CD4-positive, alpha-beta T cell treated with Interleukin-4 for 1 hour (primary cell): Measurements from ENCODE around the gene KRT8.
A peak's percentile ranks its signal among the peaks of the same experiment; 100 is the strongest.
"Not testable (repeated sequence)": the region's sequence is repeated elsewhere in the genome, so short reads cannot be mapped to it uniquely, and the experiment has no call there.

ENCODE experiments used
- DNase-seq, 2 donors: peaks; one replicate each; pipeline ENCODE4 v3.0.0-alpha.2; 2020 to 2022

KRT8 gene

GRCh38 chr12:52901715-52902541, 2.9 kb downstream of the KRT8 start:
- no peak for DNase-seq

DNA sequence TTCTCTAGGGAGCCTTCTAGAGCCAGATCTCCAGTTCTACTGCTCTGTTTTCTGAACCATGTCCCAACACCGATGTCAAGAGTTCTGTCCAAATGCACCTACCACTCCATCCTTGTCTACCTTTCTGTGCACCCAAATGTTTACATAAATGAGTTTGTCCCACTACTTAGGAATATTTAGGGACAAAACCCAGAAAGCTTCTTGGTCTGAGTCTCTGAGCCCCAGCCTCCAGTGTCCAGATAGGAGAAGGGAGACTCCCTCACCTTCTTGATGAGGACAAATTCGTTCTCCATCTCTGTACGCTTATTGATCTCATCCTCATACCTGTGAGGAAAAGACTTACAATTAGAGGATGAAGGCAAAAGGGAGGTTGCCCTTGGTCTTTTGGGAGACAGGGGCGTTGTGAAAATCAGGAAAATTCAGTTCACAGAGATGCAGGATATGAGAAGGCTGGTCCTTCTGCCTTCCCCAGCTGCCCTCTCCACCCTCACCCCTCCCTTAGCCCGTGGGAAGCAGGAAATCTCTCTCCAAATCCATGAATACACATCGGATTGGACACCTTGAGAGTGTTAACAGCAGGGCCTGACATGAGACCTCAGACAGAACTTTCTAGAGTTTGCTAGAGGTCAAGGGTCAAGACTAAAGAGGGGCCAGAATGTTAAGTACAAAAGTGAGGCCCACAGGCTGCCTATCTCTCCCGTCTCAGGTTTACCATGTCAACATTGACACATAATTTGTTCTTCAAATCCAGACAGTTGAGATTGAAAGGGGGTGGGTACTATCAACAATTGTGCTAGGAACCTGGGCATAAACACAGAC, 3.8 kb downstream of the KRT8 start:
- DNase-seq, result no peak

DNA sequence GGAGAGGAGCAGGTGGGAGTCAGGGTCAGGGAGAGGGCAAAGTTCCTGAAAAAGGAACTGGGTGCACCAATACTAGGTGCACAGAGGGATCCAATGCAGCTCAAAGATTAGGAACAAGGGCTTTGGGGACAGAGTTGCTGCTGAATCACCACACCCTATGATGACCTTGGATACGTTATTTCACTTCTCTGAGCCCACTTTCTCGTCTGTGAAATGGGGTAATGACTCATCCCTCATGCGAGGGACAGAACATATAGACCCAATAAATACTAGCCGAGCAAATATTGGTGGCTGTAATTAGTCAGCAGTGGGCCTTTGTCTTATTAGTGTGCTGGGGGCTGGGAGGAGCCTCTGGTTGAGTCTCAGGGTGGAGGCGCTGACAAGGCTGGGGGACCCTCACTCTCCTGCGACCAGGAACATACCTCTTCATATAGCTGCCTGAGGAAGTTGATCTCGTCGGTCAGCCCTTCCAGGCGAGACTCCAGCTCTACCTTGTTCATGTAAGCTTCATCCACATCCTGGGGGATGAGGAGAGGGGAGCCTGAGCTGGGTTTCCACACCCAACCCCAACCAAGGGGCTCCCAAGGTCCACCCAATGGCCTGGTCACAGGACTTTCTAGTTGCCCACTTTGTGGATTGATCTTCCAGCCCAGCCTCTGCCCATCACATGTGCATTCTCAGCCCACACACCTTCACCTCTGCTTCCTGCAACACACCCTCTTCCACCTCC, 4.5 kb downstream of the KRT8 start:
- DNase-seq, result no peak

DNA sequence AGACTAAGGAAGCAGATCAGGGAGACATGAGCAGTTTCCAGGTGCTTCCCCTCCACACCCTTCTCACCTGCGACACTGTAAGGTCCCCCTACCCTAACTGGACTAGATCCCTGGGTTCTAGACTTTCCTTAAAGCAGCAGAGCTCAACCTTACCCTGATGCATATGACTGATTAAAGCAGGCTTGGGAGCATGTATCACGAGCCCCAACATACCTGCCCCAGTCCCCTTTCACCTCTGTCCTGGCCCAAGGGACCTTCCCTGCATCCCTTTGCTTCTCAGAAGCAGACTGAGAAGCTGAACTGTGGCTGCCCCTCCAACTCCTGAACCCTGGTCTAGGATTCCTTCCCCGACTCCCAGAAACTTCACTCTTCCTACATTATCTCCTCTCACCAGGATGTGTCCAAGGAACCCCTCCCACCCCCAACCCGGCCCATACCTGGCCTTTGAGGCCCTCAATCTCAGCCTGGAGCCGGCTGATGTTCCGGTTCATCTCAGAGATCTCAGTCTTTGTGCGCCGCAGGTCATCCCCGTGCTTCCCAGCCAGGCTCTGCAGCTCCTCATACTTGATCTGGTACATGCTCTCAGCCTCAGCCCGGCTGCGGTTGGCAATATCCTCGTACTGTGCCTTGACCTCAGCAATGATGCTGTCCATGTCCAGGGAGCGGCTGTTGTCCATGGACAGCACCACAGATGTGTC, 5.4 kb downstream of the KRT8 start:
- no peak for DNase-seq

- DNase-seq, result no peak
Measured at GRCh38 chr12:52896190-52897100, 8.4 kb downstream of the KRT8 start.

DNA sequence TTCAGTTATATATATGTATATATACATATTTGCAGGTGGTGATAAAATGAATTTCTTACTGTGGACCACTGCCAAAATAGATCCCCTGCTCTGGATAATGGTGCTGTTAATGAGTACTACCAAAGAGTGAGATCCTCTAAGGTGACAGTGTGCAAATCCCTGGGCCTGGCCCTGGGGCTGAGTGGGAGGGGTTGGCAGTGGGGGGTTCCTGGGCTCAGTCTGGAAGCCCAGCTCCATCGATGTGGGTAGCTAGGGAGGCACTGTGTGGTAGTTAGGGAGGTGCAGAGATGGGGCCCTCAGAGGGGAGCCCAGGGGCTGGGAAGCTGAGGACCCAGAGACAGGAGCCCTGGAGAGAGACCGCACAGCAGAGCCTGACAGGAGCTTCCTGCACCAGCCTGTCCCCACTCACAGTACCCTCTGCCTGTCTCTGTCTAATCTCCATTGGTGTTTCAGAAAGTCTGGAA, 9.1 kb downstream of the KRT8 start:
- DNase-seq, result no peak

DNA sequence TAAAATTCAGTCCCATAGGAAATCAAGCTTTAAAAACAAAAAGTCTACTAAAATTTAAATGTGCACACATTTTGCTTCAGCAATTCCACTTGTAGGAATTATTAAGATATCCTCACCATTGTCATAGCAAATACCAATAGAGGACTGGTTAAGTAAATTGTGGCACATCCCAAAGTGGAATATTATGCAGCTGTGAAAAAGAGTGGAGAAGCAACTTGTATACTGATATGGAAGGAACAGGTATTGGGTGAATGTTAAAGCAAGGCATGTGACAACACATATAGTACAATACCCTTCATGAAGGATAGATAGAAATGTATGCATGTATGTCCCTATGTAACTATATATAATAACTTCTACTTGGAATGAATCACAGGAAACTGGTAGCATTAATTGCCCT, 11.9 kb downstream of the KRT8 start:
- no peak for DNase-seq

GRCh38 chr12:52892207-52892852, 12.5 kb downstream of the KRT8 start:
- no peak for DNase-seq

DNA sequence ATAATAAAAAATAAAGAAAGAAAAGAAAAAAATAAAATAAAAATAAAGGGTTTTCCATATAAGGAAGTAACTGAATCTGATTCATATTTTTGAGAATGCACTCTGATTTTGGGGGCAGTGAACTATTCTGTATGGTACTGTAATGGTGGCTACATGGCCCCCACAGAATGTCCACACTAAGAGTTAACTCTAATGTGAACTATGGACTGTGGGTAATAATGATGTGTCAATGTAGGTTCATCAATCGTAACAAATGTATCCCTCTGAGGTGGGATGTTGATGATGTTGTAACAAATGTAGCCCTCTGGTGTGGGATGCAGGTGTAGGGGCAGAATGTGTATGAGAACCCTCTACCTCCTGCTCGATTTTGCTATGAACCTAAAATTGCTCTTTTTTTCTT, 13.8 kb downstream of the KRT8 start:
- DNase-seq, result no peak

- no peak for DNase-seq
Measured at GRCh38 chr12:52890417-52890816, 14.5 kb downstream of the KRT8 start.

DNA sequence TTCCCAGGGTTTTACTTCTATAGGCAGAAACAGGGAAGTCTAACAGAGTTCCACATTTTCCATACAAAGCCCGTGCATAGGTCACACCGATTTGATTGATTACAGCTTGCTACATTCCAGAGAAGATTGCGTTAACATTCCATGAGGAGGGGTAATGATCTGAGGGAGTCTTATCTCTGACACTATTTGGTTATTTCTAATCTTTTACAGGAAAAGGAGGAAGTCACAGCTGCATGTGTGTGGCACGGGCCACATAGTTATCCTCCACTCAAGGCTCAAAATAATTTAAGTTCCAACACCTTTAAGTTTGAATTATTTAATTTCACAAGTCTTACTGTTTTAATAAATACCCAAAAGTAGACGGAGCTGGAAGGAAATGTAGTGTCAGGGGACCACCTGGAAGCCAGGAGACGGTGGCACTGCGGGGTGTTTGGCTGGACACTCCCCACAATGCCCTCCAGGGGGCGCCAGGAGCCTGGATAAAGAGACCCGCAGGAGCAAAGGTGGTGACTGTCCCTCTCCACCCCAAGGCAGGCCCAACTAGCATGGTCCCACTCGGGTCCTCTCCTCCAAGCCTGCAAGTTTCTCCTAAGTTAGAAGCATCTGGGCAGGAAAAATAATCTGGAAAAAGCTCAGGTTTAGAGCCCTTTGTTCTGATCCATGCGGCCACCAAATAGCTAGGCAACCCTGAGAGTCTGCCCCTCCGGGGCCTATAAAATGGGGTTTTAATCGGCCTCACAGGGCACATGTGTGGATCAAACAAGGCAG, 20.2 kb downstream of the KRT8 start:
- peak; percentile 72 to 74 for DNase-seq

DNA sequence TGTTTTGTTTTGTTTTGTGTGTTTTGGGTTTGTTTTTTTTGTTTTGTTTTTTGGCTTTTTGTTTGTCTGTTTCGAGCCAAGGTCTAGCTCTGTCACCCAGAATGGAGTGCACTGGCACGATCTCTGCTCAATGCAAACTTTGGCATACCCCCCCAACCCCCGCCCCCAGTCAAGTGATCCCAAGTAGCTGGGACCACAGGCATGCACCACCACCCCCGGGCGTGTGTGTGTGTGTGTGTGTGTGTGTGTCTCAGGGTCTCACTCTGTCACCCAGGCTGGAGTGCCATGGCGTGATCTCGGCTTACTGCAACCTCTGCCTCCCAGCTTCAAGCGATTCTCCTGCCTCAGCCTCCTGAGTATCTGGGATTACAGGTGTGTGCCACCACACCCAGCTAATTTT, 24.4 kb downstream of the KRT8 start:
- DNase-seq, result not testable (repeated sequence)

- peak; percentile 64 to 67 for DNase-seq
Measured at GRCh38 chr12:52879394-52880351, 25.2 kb downstream of the KRT8 start.

GRCh38 chr12:52878507-52879393, 26.1 kb downstream of the KRT8 start:
- DNase-seq, result no peak

DNA sequence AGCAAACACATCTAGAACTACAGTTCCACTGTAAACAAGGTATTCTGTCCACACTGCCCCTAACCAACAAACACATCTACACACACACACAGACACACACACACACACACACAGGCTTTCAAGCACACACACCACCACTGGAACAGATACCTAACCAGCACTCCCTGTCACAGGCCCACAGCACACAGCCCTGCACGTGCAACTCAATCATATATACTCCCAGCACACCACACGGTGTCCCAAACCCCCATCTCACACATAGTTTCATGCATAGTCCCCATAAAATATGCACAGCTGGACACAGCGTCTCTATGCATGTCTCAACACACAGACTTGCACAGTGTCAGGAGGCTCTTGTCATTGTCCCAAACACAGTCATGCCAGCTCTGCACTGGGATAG, 27.6 kb downstream of the KRT8 start:
- no peak for DNase-seq

GRCh38 chr12:52876372-52876771, 28.5 kb downstream of the KRT8 start:
- DNase-seq, result no peak

- DNase-seq, result no peak
Measured at GRCh38 chr12:52874573-52875435, 30.1 kb downstream of the KRT8 start.
